Right lobe of liver (tissue), 4 donors: ENCODE data around the gene POLR2J2.
"Not testable (repeated sequence)": the region's sequence is repeated elsewhere in the genome, so short reads cannot be mapped to it uniquely, and the experiment has no call there.

Experiments used
- POLR2A ChIP-seq: fragments of 450-650 bp; IDR thresholded peaks from one replicate; pipeline ENCODE4 v1.6.1; 2017; ENCODE audit warnings: antibody characterized with exemption, mild to moderate bottlenecking
- TF ChIP-seq, protein P1 (sequence below), 4 donors: fragments of 200-600 bp in 3 of 4; fragments of 450-650 bp in 1 of 4; IDR thresholded peaks; one replicate each; pipeline versions ENCODE4 v1.5.1 to v1.8.0; 2016 to 2022; ENCODE audit warnings: antibody characterized with exemption in 4 of 4, mild to moderate bottlenecking in 2 of 4
- donor health status: DM: no; HTN: no; CAD: no.
- donor health status: DM: no; HTN: no; CAD: no.
- donor health status: DM: no; HTN: yes; CAD: no.

DNA sequence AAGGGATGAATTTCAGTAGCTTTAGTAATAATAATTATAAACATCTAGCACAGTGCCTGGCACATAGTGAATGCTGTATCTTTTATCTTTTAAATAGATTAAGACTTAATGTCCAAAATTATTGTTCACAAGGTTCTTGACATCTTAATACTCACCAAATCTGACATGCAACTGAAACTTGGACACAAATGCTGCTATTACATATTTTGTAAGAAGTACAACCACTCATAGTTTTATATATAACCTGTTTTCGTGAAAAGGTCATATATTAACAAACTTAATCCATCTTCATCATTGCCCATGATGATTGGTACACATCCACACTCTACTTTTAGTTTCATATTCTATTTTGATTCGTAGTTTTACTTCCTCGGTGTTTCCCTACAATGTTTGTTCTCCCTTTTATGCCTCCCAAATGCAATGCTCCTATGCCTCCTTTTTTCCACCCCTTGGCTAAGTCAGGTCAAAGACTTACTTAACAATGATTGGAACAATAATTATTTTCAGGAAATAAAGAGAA, 23.6 kb upstream of the POLR2J2 start:
- TF ChIP-seq POLR2A = not testable (repeated sequence)
- TF ChIP-seq, protein P1, sequence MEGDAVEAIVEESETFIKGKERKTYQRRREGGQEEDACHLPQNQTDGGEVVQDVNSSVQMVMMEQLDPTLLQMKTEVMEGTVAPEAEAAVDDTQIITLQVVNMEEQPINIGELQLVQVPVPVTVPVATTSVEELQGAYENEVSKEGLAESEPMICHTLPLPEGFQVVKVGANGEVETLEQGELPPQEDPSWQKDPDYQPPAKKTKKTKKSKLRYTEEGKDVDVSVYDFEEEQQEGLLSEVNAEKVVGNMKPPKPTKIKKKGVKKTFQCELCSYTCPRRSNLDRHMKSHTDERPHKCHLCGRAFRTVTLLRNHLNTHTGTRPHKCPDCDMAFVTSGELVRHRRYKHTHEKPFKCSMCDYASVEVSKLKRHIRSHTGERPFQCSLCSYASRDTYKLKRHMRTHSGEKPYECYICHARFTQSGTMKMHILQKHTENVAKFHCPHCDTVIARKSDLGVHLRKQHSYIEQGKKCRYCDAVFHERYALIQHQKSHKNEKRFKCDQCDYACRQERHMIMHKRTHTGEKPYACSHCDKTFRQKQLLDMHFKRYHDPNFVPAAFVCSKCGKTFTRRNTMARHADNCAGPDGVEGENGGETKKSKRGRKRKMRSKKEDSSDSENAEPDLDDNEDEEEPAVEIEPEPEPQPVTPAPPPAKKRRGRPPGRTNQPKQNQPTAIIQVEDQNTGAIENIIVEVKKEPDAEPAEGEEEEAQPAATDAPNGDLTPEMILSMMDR (IDR thresholded peaks at IDR 0.05) = not testable (repeated sequence)
